ENCODE results near the gene TFB1M. TPM values are rescaled to one million over a fixed set of nuclear protein-coding genes. Genes with fewer than 3 reads are reported as not detected.
"Not testable (repeated sequence)": the region's sequence is repeated elsewhere in the genome, so short reads cannot be mapped to it uniquely, and the experiment has no call there.

Gene TFB1M
- total RNA-seq, 2 donors from 2014 or later: 38.8 to 43.0 TPM

GRCh38 chr6:155335265-155335664, 21.0 kb upstream of the TFB1M start:
- Mint-ChIP-seq H3K27me3 (ENCODE audit: insufficient read depth) (no peaks in the 10 kb centered on the region), H3K27ac (no peak overlapping the region), H3K4me1 (peaks cover 4% of the 10 kb centered on the region), H3K9me3 (peaks cover 48% of the 10 kb centered on the region), H3K4me3 (no peak overlapping the region), H3K36me3 (ENCODE audit: low read depth) (peaks cover 7% of the 10 kb centered on the region)
- WGBS, 2 experiments (ENCODE audit: insufficient coverage in 1 of 2, insufficient read length in 1 of 2): 100% methylated on average over 1 of the region's 1 CpG; no CpG with 5 or more reads in 1 of the 2 experiments
- DNase-seq: no peak
- Histone ChIP-seq H3K9me3 (ENCODE audit: control insufficient read depth, low read length) (peaks cover 56% of the 10 kb centered on the region), H3K4me3 (ENCODE audit: low read length) (peak overlapping the region; percentile 35), H3K27ac (ENCODE audit: low read depth, low read length) (no peak overlapping the region), H3K9ac (ENCODE audit: extremely low read depth, low read length, poor library complexity, severe bottlenecking) (no peak overlapping the region), H3K27me3 (ENCODE audit: control insufficient read depth, insufficient read depth, low read length, poor library complexity, severe bottlenecking) (no peaks in the 10 kb centered on the region), H3K36me3 (ENCODE audit: control insufficient read depth, insufficient read depth, low read length) (no peaks in the 10 kb centered on the region), H3K4me1 (ENCODE audit: control insufficient read depth, insufficient read depth, low read length) (no peaks in the 10 kb centered on the region)
- no peak for TF ChIP-seq CTCF (conservative IDR thresholded peaks at IDR 0.05)

GRCh38 chr6:155334073-155334472, 19.8 kb upstream of the TFB1M start:
- not testable (repeated sequence) for H3K27ac Mint-ChIP-seq; H3K36me3 ChIP-seq (ENCODE audit: control insufficient read depth, insufficient read depth, low read length); H3K4me1 Mint-ChIP-seq; DNase-seq; H3K27me3 ChIP-seq (ENCODE audit: control insufficient read depth, insufficient read depth, low read length, poor library complexity, severe bottlenecking); H3K4me1 ChIP-seq (ENCODE audit: control insufficient read depth, insufficient read depth, low read length); H3K4me3 Mint-ChIP-seq; H3K9ac ChIP-seq (ENCODE audit: extremely low read depth, low read length, poor library complexity, severe bottlenecking); H3K27me3 Mint-ChIP-seq (ENCODE audit: insufficient read depth); H3K27ac ChIP-seq (ENCODE audit: low read depth, low read length); H3K4me3 ChIP-seq (ENCODE audit: low read length); H3K36me3 Mint-ChIP-seq (ENCODE audit: low read depth)
- H3K9me3 ChIP-seq (ENCODE audit: control insufficient read depth, low read length): peaks cover 46% of the 10 kb centered on the region
- H3K9me3 Mint-ChIP-seq: peaks cover 39% of the 10 kb centered on the region
- WGBS, 2 experiments (ENCODE audit: insufficient coverage in 1 of 2, insufficient read length in 1 of 2): 94 to 95% methylated on average over 4 to 7 of the region's 7 CpGs

DNA sequence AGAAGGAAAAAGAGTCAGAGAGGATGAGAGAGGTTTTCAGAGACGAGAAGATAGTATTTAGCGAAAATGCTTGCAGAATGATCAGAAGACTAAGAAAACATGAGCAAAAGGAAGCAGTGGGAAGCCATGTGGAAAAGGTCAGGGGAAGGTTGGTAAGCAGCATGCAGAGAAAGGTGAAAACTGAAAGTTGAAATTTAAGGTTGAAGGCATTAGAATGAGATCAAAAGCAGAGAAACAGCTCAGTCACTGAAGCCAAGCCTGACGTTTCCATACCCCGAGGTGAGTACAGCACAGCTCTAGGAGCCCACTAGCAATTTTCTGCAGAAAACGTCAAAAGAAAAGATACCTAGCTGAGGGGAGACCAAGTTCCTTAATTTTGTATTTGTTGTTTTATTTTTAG, 19.1 kb upstream of the TFB1M start:
- Mint-ChIP-seq H3K4me3 (no peak overlapping the region), H3K9me3 (peaks cover 32% of the 10 kb centered on the region), H3K27me3 (ENCODE audit: insufficient read depth) (no peaks in the 10 kb centered on the region), H3K36me3 (ENCODE audit: low read depth) (peaks cover 3% of the 10 kb centered on the region), H3K4me1 (peaks cover 15% of the 10 kb centered on the region), H3K27ac (no peak overlapping the region)
- Histone ChIP-seq H3K9ac (ENCODE audit: extremely low read depth, low read length, poor library complexity, severe bottlenecking) (no peak overlapping the region), H3K4me1 (ENCODE audit: control insufficient read depth, insufficient read depth, low read length) (peaks cover under 1% of the 10 kb centered on the region), H3K9me3 (ENCODE audit: control insufficient read depth, low read length) (peaks cover 39% of the 10 kb centered on the region), H3K27me3 (ENCODE audit: control insufficient read depth, insufficient read depth, low read length, poor library complexity, severe bottlenecking) (no peaks in the 10 kb centered on the region), H3K27ac (ENCODE audit: low read depth, low read length) (no peak overlapping the region), H3K36me3 (ENCODE audit: control insufficient read depth, insufficient read depth, low read length) (no peaks in the 10 kb centered on the region), H3K4me3 (ENCODE audit: low read length) (no peak overlapping the region)
- no peak for DNase-seq
- no peak for TF ChIP-seq CTCF (conservative IDR thresholded peaks at IDR 0.05)
- 87 to 92% methylated on average over 5 of the region's 5 CpGs for WGBS, 2 experiments (ENCODE audit: insufficient coverage in 1 of 2, insufficient read length in 1 of 2)

- peaks cover 25% of the 10 kb centered on the region for H3K4me1 Mint-ChIP-seq
- WGBS, 2 experiments (ENCODE audit: insufficient coverage in 1 of 2, insufficient read length in 1 of 2): 96 to 98% methylated on average over 4 to 6 of the region's 6 CpGs
Measured at GRCh38 chr6:155330922-155331321, 16.6 kb upstream of the TFB1M start.

More at GRCh38 chr6:155330922-155331321, 16.6 kb upstream of the TFB1M start:
- H3K36me3 Mint-ChIP-seq (ENCODE audit: low read depth): no peaks in the 10 kb centered on the region
- Histone ChIP-seq H3K27ac (ENCODE audit: low read depth, low read length) (no peak overlapping the region), H3K9me3 (ENCODE audit: control insufficient read depth, low read length) (peaks cover 16% of the 10 kb centered on the region), H3K4me3 (ENCODE audit: low read length) (no peak overlapping the region), H3K9ac (ENCODE audit: extremely low read depth, low read length, poor library complexity, severe bottlenecking) (no peak overlapping the region), H3K27me3 (ENCODE audit: control insufficient read depth, insufficient read depth, low read length, poor library complexity, severe bottlenecking) (no peaks in the 10 kb centered on the region), H3K4me1 (ENCODE audit: control insufficient read depth, insufficient read depth, low read length) (peaks cover 8% of the 10 kb centered on the region), H3K36me3 (ENCODE audit: control insufficient read depth, insufficient read depth, low read length) (no peaks in the 10 kb centered on the region)
- H3K27me3 Mint-ChIP-seq (ENCODE audit: insufficient read depth): no peaks in the 10 kb centered on the region
- no peak overlapping the region for H3K27ac Mint-ChIP-seq
- H3K4me3 Mint-ChIP-seq: no peak overlapping the region
- TF ChIP-seq CTCF (conservative IDR thresholded peaks at IDR 0.05): no peak
- DNase-seq: no peak
- peaks cover 10% of the 10 kb centered on the region for H3K9me3 Mint-ChIP-seq
